ENCODE data around the gene TAF1B. TPM values are rescaled to one million over a fixed set of nuclear protein-coding genes. Genes with fewer than 3 reads are reported as not detected.
"Not testable (repeated sequence)": the region's sequence is repeated elsewhere in the genome, so short reads cannot be mapped to it uniquely, and the experiment has no call there.

Gene TAF1B
- total and polyA plus RNA-seq, 2 donors (not counting 1 experiment from before 2014, with no cell fraction given): 19.5 to 32.9 TPM

DNA sequence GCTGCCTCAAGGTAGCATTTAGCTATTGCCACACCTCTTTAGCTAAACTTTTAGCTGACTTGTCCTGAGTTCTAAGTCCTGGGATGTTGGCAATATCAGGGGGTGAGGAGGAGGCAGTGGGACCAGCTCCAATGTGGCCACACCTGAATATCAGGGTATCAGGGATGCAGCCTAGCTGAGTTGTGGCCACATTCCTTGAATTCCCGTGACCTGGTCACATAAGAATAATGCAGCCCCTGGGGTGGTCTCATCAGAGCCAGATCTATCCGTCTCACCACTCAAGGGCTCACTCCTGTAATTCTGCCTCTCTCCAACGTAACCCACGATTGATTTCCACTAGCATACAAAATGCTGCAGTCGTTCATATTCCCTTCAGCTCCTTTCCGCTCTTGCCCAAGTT lies 11.6 kb upstream of the TAF1B start:
- no peaks in the 10 kb centered on the region for H3K79me2 ChIP-seq (ENCODE audit: control insufficient read depth, insufficient read depth, low read length)
- no peak overlapping the region for H3K4me3 ChIP-seq (replicated peaks in 1 of 4; ENCODE audit: control extremely low read depth in 1 of 4, insufficient read depth in 1 of 4, low read depth in 3 of 4, low read length in 4 of 4)
- no peak for TF ChIP-seq EZH2 (IDR thresholded peaks at IDR 0.05; ENCODE audit: low read length, missing control alignments)
- TF ChIP-seq, protein P1, sequence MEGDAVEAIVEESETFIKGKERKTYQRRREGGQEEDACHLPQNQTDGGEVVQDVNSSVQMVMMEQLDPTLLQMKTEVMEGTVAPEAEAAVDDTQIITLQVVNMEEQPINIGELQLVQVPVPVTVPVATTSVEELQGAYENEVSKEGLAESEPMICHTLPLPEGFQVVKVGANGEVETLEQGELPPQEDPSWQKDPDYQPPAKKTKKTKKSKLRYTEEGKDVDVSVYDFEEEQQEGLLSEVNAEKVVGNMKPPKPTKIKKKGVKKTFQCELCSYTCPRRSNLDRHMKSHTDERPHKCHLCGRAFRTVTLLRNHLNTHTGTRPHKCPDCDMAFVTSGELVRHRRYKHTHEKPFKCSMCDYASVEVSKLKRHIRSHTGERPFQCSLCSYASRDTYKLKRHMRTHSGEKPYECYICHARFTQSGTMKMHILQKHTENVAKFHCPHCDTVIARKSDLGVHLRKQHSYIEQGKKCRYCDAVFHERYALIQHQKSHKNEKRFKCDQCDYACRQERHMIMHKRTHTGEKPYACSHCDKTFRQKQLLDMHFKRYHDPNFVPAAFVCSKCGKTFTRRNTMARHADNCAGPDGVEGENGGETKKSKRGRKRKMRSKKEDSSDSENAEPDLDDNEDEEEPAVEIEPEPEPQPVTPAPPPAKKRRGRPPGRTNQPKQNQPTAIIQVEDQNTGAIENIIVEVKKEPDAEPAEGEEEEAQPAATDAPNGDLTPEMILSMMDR (conservative IDR thresholded peaks at IDR 0.05 in 1 of 2, IDR thresholded peaks at IDR 0.05 in 1 of 2; ENCODE audit: low read depth in 1 of 2, low read length in 2 of 2): no peak
- H4K20me1 ChIP-seq (ENCODE audit: control insufficient read depth, extremely low read depth, insufficient read depth, low read length): no peaks in the 10 kb centered on the region
- H3K36me3 ChIP-seq (ENCODE audit: control insufficient read depth, insufficient read depth, low read length): no peaks in the 10 kb centered on the region
- H3K27ac ChIP-seq (ENCODE audit: insufficient read depth, low read length): no peak overlapping the region
- peaks cover 2% of the 10 kb centered on the region for H3K27me3 ChIP-seq (ENCODE audit: control insufficient read depth, insufficient read depth, low read length)
- H2AFZ ChIP-seq (ENCODE audit: low read length): no peak overlapping the region
- H3K4me1 ChIP-seq (ENCODE audit: control insufficient read depth, extremely low read depth, insufficient read depth, low read length): no peaks in the 10 kb centered on the region
- no peaks in the 10 kb centered on the region for H3K9me3 ChIP-seq (ENCODE audit: control insufficient read depth, insufficient read depth, low read depth, low read length)
- H3K9ac ChIP-seq (ENCODE audit: insufficient read depth, low read length): no peak overlapping the region
- DNase-seq (ENCODE audit: low read depth in 2 of 2): no peak
- no peak overlapping the region for H3K4me2 ChIP-seq (ENCODE audit: extremely low read depth, insufficient read depth, low read length)

DNA sequence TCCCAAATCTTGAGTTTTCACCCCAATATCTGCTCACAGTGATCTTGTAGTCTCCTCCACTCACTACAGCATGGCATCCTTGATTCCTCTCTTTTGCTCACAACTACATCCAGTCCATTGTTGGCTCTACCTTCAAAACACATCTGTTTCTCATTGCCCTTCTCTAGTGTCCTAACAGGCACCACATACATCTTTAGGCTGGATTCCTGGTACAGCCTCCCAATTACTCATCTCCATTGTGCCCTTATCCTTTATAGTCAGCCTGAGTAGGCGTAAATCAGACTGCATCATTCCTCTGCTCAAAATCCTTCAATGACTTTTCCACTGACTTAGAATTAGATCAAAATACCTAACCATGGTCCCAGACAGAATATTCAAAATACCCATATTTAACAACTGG lies 10.7 kb upstream of the TAF1B start:
- no peak for TF ChIP-seq EZH2 (IDR thresholded peaks at IDR 0.05; ENCODE audit: low read length, missing control alignments)
- TF ChIP-seq, protein P1 (conservative IDR thresholded peaks at IDR 0.05 in 1 of 2, IDR thresholded peaks at IDR 0.05 in 1 of 2; ENCODE audit: low read depth in 1 of 2, low read length in 2 of 2): no peak
- no peak overlapping the region for H3K9ac ChIP-seq (ENCODE audit: insufficient read depth, low read length)
- H3K27ac ChIP-seq (ENCODE audit: insufficient read depth, low read length): no peak overlapping the region
- peaks cover 2% of the 10 kb centered on the region for H3K27me3 ChIP-seq (ENCODE audit: control insufficient read depth, insufficient read depth, low read length)
- DNase-seq (ENCODE audit: low read depth in 2 of 2): peak in 1 of 2 donors; percentile 54
- H3K9me3 ChIP-seq (ENCODE audit: control insufficient read depth, insufficient read depth, low read depth, low read length): no peaks in the 10 kb centered on the region
- no peaks in the 10 kb centered on the region for H3K79me2 ChIP-seq (ENCODE audit: control insufficient read depth, insufficient read depth, low read length)
- no peak overlapping the region for H2AFZ ChIP-seq (ENCODE audit: low read length)
- no peaks in the 10 kb centered on the region for H3K36me3 ChIP-seq (ENCODE audit: control insufficient read depth, insufficient read depth, low read length)
- no peaks in the 10 kb centered on the region for H4K20me1 ChIP-seq (ENCODE audit: control insufficient read depth, extremely low read depth, insufficient read depth, low read length)
- no peaks in the 10 kb centered on the region for H3K4me1 ChIP-seq (ENCODE audit: control insufficient read depth, extremely low read depth, insufficient read depth, low read length)
- no peak overlapping the region for H3K4me3 ChIP-seq (replicated peaks in 1 of 4; ENCODE audit: control extremely low read depth in 1 of 4, insufficient read depth in 1 of 4, low read depth in 3 of 4, low read length in 4 of 4)
- H3K4me2 ChIP-seq (ENCODE audit: extremely low read depth, insufficient read depth, low read length): no peak overlapping the region

DNA sequence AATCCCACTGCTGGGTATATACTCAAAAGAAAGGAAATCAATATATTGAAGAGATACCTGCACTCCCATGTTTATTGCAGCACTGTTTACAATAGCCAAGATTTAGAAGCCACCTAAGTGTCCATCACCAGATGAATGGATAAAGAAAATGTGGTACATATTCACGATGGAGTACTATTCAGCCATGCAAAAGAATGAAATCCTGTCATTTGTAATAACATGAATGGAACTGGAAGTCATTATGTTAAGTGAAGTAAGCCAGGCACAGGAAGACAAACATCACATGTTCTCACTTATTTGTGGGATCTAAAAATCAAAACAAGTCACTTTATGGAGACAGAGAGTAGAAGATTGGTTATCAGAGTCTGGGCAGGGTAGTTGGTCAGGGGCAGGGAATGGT lies 8.2 kb upstream of the TAF1B start:
- not testable (repeated sequence) for H3K4me1 ChIP-seq (ENCODE audit: control insufficient read depth, extremely low read depth, insufficient read depth, low read length); H3K36me3 ChIP-seq (ENCODE audit: control insufficient read depth, insufficient read depth, low read length); H3K9me3 ChIP-seq (ENCODE audit: control insufficient read depth, insufficient read depth, low read depth, low read length); H3K27ac ChIP-seq (ENCODE audit: insufficient read depth, low read length); H2AFZ ChIP-seq (ENCODE audit: low read length); H3K79me2 ChIP-seq (ENCODE audit: control insufficient read depth, insufficient read depth, low read length); H3K27me3 ChIP-seq (ENCODE audit: control insufficient read depth, insufficient read depth, low read length); DNase-seq (ENCODE audit: low read depth in 2 of 2); H3K4me2 ChIP-seq (ENCODE audit: extremely low read depth, insufficient read depth, low read length); H3K9ac ChIP-seq (ENCODE audit: insufficient read depth, low read length); H4K20me1 ChIP-seq (ENCODE audit: control insufficient read depth, extremely low read depth, insufficient read depth, low read length); H3K4me3 ChIP-seq (replicated peaks in 1 of 4; ENCODE audit: control extremely low read depth in 1 of 4, insufficient read depth in 1 of 4, low read depth in 3 of 4, low read length in 4 of 4)
